Measurements from ENCODE around the gene CBY3.
"Not testable (repeated sequence)": the region's sequence is repeated elsewhere in the genome, so short reads cannot be mapped to it uniquely, and the experiment has no call there.

- not testable (repeated sequence) for TF ChIP-seq EZH2 (IDR thresholded peaks at IDR 0.05; ENCODE audit: borderline replicate concordance, insufficient read depth, low read length, poor library complexity, severe bottlenecking); CTCF (IDR thresholded peaks at IDR 0.05; ENCODE audit: poor library complexity, severe bottlenecking)
Measured at GRCh38 chr5:179634370-179635172, 46.3 kb downstream of the CBY3 start.

Data from neural cell (in vitro differentiated cells).